Midbrain (tissue), 1 donor: ENCODE results near the gene SMS.

Experiments used
- DNase-seq: peaks from one replicate; lab custom pipeline; 2025; lab: John Stamatoyannopoulos, UW

SMS gene

GRCh38 chrX:21940356-21940829 is at the start of gene SMS:
Gene SMS, plus strand, starts transcription at chrX:21940709. Its CDS starts 116 bp downstream, at chrX:21940825.
- DNase-seq = peak; percentile 61

GRCh38 chrX:21905313-21905712 is 35.2 kb upstream of the SMS start:
- no peak for DNase-seq

- DNase-seq = no peak
Observed at GRCh38 chrX:21905953-21906352, 34.6 kb upstream of the SMS start.

- DNase-seq = no peak
Observed at GRCh38 chrX:21907260-21907659, 33.2 kb upstream of the SMS start.

GRCh38 chrX:21911481-21911880 is 29.0 kb upstream of the SMS start:
- DNase-seq = no peak

- DNase-seq = no peak
Observed at GRCh38 chrX:21912220-21912619, 28.3 kb upstream of the SMS start.

- no peak for DNase-seq
Observed at GRCh38 chrX:21912989-21913388, 27.5 kb upstream of the SMS start.

- DNase-seq = no peak
Observed at GRCh38 chrX:21926116-21926515, 14.4 kb upstream of the SMS start.

GRCh38 chrX:21926527-21927278 is 13.8 kb upstream of the SMS start:
- DNase-seq = no peak

- DNase-seq = no peak
Observed at GRCh38 chrX:21929209-21929608, 11.3 kb upstream of the SMS start.

- DNase-seq = no peak
Observed at GRCh38 chrX:21930986-21931385, 9.5 kb upstream of the SMS start.

- no peak for DNase-seq
Observed at GRCh38 chrX:21932292-21933002, 8.1 kb upstream of the SMS start.

GRCh38 chrX:21933077-21933476 is 7.4 kb upstream of the SMS start:
- no peak for DNase-seq

GRCh38 chrX:21934414-21934813 is 6.1 kb upstream of the SMS start:
- DNase-seq = no peak

- no peak for DNase-seq
Observed at GRCh38 chrX:21939906-21940305, 603 bp upstream of the SMS start.

- no peak for DNase-seq
Observed at GRCh38 chrX:21943460-21944135, 3.1 kb downstream of the SMS start.

- no peak for DNase-seq
Observed at GRCh38 chrX:21944136-21944615, 3.7 kb downstream of the SMS start.

- DNase-seq = no peak
Observed at GRCh38 chrX:21946925-21947641, 6.6 kb downstream of the SMS start.

- no peak for DNase-seq
Observed at GRCh38 chrX:21947671-21948070, 7.2 kb downstream of the SMS start.

- no peak for DNase-seq
Observed at GRCh38 chrX:21948897-21949578, 8.5 kb downstream of the SMS start.

- no peak for DNase-seq
Observed at GRCh38 chrX:21949689-21950088, 9.2 kb downstream of the SMS start.
